ENCODE results near the gene TTC6. TPM values are rescaled to one million over a fixed set of nuclear protein-coding genes. Genes with fewer than 3 reads are reported as not detected.

TTC6 gene
- total and polyA plus RNA-seq, 4 donors = 0.50 to 34.4 (median 5.0) TPM

DNA sequence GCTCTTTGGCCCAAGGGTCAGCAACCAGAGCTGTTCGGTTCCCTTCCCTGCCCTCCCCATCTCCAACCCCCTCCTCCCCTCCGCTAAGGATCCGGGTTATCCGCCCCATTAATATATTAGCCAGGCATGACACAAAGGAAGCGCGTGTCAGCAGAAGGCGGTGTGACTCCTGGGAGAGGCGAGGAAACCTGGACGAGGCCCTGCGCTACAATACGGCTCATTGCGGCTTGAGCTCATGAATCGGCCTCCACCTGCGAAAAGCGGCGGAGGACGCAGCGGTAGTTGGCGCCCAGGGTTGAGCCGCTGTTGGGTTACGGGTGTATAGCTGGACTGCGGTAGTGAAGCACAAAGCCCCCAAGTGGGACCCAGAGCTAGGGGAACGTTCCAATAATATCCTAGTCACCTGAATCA is 10.3 kb upstream of the TTC6 start:
- Histone ChIP-seq H3K27ac (ENCODE audit: low read depth in 1 of 2, low read length in 1 of 2) (peak overlapping the region in 1 of 2 donors; percentile 85), H3K27me3 (ENCODE audit: control insufficient read depth in 3 of 3, insufficient read depth in 3 of 3, low read length in 2 of 3) (peaks cover 7 to 83% (median 77%) of the 10 kb centered on the region in 3 donors), H3K36me3 (ENCODE audit: control insufficient read depth in 4 of 4, insufficient read depth in 4 of 4, low read length in 4 of 4) (no peaks in the 10 kb centered on the region), H3K9me3 (ENCODE audit: control insufficient read depth in 4 of 4, insufficient read depth in 3 of 4, low read length in 3 of 4) (peaks cover 0 to 9% (median 0%) of the 10 kb centered on the region in 4 donors), H3K4me1 (ENCODE audit: control insufficient read depth in 5 of 5, insufficient read depth in 5 of 5, low read length in 5 of 5) (peaks cover 0 to 15% (median 3%) of the 10 kb centered on the region in 5 donors), H3K9ac (ENCODE audit: insufficient read depth in 1 of 2, low read length in 2 of 2) (peak overlapping the region in 1 of 2 donors; percentile 30), H3K4me3 (no peak overlapping the region)
- no peak for ATAC-seq (ENCODE audit: insufficient read depth, low FRiP score)
- 12 to 28% methylated on average over 23 of the region's 23 CpGs for WGBS, 2 donors
- DNase-seq = peak in 2 of 3 donors; percentile 31 to 37
- TF ChIP-seq, protein P1, sequence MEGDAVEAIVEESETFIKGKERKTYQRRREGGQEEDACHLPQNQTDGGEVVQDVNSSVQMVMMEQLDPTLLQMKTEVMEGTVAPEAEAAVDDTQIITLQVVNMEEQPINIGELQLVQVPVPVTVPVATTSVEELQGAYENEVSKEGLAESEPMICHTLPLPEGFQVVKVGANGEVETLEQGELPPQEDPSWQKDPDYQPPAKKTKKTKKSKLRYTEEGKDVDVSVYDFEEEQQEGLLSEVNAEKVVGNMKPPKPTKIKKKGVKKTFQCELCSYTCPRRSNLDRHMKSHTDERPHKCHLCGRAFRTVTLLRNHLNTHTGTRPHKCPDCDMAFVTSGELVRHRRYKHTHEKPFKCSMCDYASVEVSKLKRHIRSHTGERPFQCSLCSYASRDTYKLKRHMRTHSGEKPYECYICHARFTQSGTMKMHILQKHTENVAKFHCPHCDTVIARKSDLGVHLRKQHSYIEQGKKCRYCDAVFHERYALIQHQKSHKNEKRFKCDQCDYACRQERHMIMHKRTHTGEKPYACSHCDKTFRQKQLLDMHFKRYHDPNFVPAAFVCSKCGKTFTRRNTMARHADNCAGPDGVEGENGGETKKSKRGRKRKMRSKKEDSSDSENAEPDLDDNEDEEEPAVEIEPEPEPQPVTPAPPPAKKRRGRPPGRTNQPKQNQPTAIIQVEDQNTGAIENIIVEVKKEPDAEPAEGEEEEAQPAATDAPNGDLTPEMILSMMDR (IDR thresholded peaks at IDR 0.05; ENCODE audit: control extremely low read depth, extremely low read depth) = no peak

DNA sequence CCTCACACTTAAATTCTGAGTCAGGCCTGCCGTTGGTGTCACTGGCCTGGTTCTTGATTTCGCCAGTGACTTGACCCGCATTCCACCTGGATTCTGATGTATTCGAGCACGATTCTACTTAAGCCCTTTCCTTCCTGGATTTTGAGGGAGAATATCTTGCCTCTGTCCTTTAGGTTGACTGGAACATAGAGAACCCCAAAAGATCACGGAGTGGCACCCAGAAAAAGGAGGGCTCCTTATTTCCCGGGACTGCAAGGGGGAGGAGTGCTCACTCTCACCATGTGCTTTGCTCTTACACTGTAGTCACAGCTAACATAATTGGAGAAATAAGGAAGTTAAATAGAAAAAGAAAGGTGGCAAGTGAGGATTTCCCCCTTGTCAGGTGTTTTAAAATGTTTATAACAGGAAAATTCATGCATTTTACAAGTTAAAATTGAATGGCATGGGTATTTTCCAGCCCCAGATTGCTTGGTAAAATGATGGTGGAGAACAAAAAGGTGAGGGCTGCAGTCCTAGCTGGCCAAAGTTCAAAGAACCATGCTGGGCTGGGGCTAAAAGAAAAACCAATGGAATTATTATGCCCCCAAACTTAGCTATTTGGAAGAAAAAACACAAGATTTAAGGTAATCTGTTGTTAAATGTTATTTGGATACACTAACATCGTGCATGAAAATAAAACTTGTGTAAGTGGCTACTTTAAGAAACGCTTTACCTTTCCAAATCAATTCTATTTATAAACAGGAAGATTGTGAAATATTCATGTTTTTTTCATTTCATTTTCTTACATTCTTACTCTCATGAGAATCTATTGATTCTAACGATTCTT is 9.2 kb upstream of the TTC6 start:
- no peak for ATAC-seq (ENCODE audit: insufficient read depth, low FRiP score)
- Histone ChIP-seq H3K27me3 (ENCODE audit: control insufficient read depth in 3 of 3, insufficient read depth in 3 of 3, low read length in 2 of 3) (peaks cover 7 to 85% (median 85%) of the 10 kb centered on the region in 3 donors), H3K36me3 (ENCODE audit: control insufficient read depth in 4 of 4, insufficient read depth in 4 of 4, low read length in 4 of 4) (no peaks in the 10 kb centered on the region), H3K9ac (ENCODE audit: insufficient read depth in 1 of 2, low read length in 2 of 2) (peak overlapping the region in 1 of 2 donors; percentile 53), H3K9me3 (ENCODE audit: control insufficient read depth in 4 of 4, insufficient read depth in 3 of 4, low read length in 3 of 4) (peaks cover 0 to 10% (median 0%) of the 10 kb centered on the region in 4 donors), H3K4me3 (no peak overlapping the region), H3K27ac (ENCODE audit: low read depth in 1 of 2, low read length in 1 of 2) (peak overlapping the region in 1 of 2 donors; percentile 77), H3K4me1 (ENCODE audit: control insufficient read depth in 5 of 5, insufficient read depth in 5 of 5, low read length in 5 of 5) (peaks cover 0 to 15% (median 3%) of the 10 kb centered on the region in 5 donors)
- TF ChIP-seq, protein P1 (IDR thresholded peaks at IDR 0.05; ENCODE audit: control extremely low read depth, extremely low read depth) = no peak
- DNase-seq = peak; percentile 31 to 49 (median 33)
- WGBS, 2 donors = 3 to 9% methylated on average over 10 of the region's 10 CpGs

DNA sequence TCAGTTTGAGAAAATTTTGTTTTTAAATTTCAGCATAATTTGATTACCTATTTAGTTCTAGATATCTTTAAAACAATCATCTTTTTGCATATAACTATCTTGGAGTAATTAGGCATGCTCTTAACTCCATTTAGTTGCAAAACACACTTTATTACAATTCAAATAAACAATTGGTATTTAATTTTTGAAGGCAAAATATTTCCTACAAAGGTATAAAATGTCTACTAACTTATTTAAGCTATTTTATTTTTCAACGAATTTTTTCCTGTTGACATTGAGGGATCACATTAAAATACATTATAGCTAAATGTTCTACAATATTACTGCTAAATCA is 8.7 kb upstream of the TTC6 start:
- DNase-seq (no peak), ATAC-seq (ENCODE audit: insufficient read depth, low FRiP score) (no peak)
- H3K27ac ChIP-seq (ENCODE audit: low read depth in 1 of 2, low read length in 1 of 2) = no peak overlapping the region
- H3K4me1 ChIP-seq (ENCODE audit: control insufficient read depth in 5 of 5, insufficient read depth in 5 of 5, low read length in 5 of 5) = peaks cover 0 to 15% (median 3%) of the 10 kb centered on the region in 5 donors
- peaks cover 0 to 13% (median 0%) of the 10 kb centered on the region in 4 donors for H3K9me3 ChIP-seq (ENCODE audit: control insufficient read depth in 4 of 4, insufficient read depth in 3 of 4, low read length in 3 of 4)
- no peak overlapping the region for H3K4me3 ChIP-seq
- H3K36me3 ChIP-seq (ENCODE audit: control insufficient read depth in 4 of 4, insufficient read depth in 4 of 4, low read length in 4 of 4) = no peaks in the 10 kb centered on the region
- peak overlapping the region in 1 of 2 donors; percentile 53 for H3K9ac ChIP-seq (ENCODE audit: insufficient read depth in 1 of 2, low read length in 2 of 2)
- H3K27me3 ChIP-seq (ENCODE audit: control insufficient read depth in 3 of 3, insufficient read depth in 3 of 3, low read length in 2 of 3) = peaks cover 7 to 83% (median 82%) of the 10 kb centered on the region in 3 donors
- TF ChIP-seq, protein P1 (IDR thresholded peaks at IDR 0.05; ENCODE audit: control extremely low read depth, extremely low read depth) = no peak
- 0 to 2% methylated on average over 1 of the region's 1 CpG for WGBS, 2 donors

Data from lung (tissue), 12 donors.